HG03108 (cell line): ENCODE measurements around the gene LARGE1.

ENCODE experiments used
- ATAC-seq: cut with Tn5 transposase; IDR thresholded peaks from one replicate; pipeline ENCODE4 v1.9.1; 2021; ENCODE audit warnings: moderate library complexity; ENCODE audit not compliant: unreplicated experiment

Gene LARGE1

GRCh38 chr22:33535937-33536875 is 384.1 kb downstream of the LARGE1 start:
- no peak for ATAC-seq

DNA sequence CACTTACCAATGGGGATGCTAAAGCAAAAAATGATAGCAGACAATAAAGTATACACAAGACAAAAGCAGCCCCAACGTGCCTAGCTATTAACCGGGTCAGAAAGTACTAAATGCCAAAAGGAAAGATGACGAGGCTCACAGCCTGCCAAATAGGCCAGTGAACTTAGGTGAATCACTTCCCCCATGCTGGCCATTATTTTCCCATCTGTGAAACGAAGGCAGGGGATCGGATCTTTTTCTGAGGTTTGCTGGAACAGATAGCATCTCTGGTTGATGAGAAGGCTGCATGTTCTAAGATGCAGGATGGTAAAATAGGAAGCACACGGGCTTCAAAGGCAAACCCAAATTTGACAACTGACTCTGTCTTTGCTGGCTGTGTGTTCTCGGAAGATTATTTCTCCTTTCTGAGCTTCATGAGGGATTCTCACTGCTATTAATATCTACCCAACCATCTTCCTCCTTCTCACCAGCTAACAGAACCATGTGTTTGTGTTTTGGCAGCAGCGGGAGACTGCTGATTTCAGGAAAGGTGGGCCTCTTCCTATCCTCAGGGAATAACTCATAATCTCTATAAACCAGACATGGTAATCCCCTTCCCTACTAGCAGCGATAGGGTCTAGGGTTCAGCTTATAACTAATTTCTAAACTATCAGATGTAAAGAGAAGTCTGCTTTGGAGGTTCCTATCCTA is 390.7 kb downstream of the LARGE1 start:
- ATAC-seq: no peak

DNA sequence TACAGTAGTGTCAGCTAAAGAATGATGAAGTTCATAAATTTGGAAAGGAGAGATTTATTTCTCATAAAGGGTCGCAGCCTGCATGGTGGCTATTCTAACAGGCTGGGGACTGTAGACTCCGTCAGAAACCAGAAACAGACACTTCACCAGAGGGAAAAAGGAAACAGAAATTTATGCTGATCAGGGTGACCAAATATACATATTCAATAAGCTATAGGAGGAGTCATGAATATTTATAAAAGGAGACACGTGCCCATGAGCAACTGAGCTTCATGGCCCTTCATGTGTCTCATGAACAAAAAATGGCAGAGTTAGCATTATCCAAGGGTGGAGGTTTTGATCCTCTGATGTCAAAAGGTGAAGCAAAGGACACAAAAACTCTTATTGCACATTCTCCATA is 392.1 kb downstream of the LARGE1 start:
- no peak for ATAC-seq

DNA sequence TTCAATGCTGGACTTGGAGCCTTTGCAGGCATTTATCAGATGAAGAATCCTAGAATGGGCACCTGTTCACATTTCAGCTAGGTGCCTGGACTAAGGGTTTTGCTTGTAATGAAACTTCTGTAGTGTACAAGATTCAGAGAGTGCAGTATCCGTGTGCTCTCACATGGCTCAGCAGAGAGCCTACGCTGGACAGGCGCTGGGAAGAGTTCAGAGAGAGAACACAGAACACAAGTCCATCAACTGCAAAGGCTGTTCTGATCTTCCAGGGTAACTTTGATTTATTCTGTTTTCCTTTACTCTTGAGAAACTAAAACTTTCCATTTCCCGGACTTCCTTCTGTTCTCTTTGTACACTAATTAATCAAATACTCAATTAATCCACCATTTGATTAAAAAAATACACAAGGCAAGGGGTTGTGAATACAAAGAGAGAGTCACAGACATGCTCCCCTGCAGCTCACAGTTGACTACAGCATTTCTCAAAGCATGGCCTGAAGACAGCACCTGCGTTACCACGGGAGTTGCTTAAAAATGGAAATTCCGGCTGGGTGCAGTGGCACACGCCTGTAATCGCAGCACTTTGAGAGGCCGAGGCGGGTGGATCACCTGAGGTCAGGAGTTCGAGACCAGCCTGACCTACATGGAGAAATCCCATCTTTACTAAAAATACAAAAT is 393.7 kb downstream of the LARGE1 start:
- no peak for ATAC-seq

DNA sequence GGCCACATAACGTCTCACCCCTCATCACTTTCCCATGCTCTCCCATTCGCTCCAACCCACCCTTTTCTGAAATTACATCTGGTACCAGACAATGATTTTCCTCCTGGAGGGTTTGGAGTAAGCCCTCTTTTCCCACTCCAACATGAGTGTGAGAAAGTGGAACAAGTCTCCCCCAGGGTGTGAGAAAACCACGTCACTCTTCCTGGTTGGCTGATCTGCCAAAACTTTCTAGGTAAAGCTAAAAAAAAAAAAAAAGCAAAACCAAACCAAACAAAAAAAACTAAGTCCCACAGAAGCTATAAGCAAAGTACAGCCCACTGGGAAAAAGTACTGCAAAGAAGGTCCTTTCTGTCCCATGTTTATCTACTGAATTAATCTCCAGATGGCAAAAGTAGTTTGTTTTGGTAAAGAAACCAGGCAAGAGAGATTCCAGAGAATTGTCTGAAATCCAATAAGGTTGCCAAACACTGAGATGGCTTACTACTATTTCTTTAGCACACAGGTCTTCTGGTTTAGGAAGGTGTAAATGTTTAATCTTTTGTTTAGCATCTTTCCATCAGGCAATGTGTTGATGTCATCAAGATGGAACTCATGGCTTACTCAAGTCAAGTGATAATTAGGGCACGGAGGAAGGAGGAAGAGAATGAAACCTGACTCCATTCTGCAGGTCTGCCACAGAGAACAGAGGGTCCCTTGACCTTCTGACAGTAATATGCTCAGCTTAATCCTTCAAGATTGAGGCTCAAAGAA is 395.6 kb downstream of the LARGE1 start:
- ATAC-seq: no peak

GRCh38 chr22:33521879-33522665 is 398.2 kb downstream of the LARGE1 start:
- no peak for ATAC-seq

- ATAC-seq: no peak
Observed at GRCh38 chr22:33520904-33521780, 399.1 kb downstream of the LARGE1 start.

GRCh38 chr22:33519974-33520903 is 400.0 kb downstream of the LARGE1 start:
- ATAC-seq: no peak

GRCh38 chr22:33519071-33519973 is 401.0 kb downstream of the LARGE1 start:
- no peak for ATAC-seq

DNA sequence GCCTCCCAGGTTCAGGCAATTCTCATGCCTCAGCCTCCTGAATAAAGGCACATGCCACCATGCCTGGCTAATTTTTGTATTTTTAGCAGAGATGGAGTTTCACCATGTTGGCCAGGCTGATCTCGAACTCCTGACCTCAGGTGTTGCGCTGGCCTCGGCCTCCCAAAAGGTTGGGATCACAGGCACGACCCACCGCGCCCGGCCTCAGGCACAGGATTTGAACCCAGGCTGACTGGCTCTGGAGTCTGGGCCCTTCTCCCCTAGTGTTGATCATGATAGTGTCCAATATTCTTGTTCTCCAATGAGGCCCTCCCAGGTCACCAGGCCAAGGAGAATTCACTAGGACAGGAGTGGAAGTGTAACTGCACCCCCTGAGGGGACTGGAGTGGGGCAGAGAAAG is 401.9 kb downstream of the LARGE1 start:
- no peak for ATAC-seq

- ATAC-seq: no peak
Observed at GRCh38 chr22:33515795-33516194, 404.5 kb downstream of the LARGE1 start.

GRCh38 chr22:33513388-33514338 is 406.6 kb downstream of the LARGE1 start:
- ATAC-seq: no peak

GRCh38 chr22:33512908-33513307 is 407.4 kb downstream of the LARGE1 start:
- no peak for ATAC-seq

GRCh38 chr22:33510429-33510904 is 409.8 kb downstream of the LARGE1 start:
- ATAC-seq: no peak

DNA sequence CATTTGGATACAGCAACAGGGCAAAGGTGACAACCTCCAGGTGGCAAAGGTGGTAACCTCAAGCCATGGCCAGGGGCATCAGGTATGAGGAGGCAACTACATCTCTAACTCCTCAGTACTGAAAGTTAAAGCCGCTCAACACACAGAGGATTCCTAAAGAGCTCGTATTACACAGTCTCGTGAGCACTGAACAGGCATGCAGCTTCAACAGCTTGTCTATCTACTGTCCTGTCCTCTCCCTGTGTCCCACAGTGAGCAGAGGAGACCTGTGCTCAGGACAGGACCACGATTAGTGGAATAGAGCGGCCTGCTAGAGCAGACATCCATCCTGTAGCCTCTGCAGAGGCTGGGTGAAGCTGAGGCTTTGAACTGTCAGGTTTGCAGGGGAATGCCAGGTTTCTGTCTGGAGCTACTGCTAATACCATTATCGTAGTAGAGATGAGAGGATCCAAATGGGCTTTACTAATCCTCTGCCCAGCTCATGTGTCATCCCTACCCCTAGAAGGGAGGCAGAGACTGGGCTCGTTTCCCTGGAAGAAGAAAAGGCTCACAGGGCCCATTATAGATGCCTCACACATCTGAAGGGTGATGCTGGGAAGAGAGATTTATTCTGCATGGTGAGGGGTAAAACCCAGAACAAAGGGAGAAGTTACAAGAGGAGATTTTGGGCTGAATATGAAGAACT is 415.2 kb downstream of the LARGE1 start:
- no peak for ATAC-seq
